Measurements from ENCODE around the gene WDR70. TPM values are rescaled to one million over a fixed set of nuclear protein-coding genes. Genes with fewer than 3 reads are reported as not detected.

WDR70 gene
- total RNA-seq, 1 experiment from 2014 or later: 31.3 TPM

- Mint-ChIP-seq H3K4me1 (ENCODE audit: insufficient read depth, unreplicated experiment) (peaks cover 6% of the 10 kb centered on the region), H3K27ac (ENCODE audit: low read depth, unreplicated experiment) (no peak overlapping the region), H3K27me3 (ENCODE audit: insufficient read depth, unreplicated experiment) (no peaks in the 10 kb centered on the region), H3K9me3 (ENCODE audit: unreplicated experiment) (no peaks in the 10 kb centered on the region), H3K36me3 (ENCODE audit: insufficient read depth, unreplicated experiment) (no peaks in the 10 kb centered on the region), H3K4me3 (ENCODE audit: unreplicated experiment) (no peak overlapping the region)
- intact Hi-C loops (cut with micrococcal nuclease): no loop called here
- no TSS peak for BruUV-seq (replicated peaks)
- DNase-seq (ENCODE audit: unreplicated experiment): no peak
- CTCF ChIA-PET: interaction anchor here (0.7 to 1.3 kb wide), 3 partner anchors 12 to 21 kb away, joined by 3 to 4 read pairs (median 3); no protein-coding TSS in a partner anchor
- TF ChIP-seq CTCF (IDR thresholded peaks at IDR 0.05; ENCODE audit: unreplicated experiment): no peak
- POLR2A ChIA-PET: interaction anchor here (1.0 kb wide), 1 partner anchor 163 kb away, joined by 3 read pairs; no protein-coding TSS in a partner anchor
Observed at GRCh38 chr5:37554405-37554739, 175.3 kb downstream of the WDR70 start.

- CTCF ChIA-PET: interaction anchor here (0.7 to 1.3 kb wide), 3 partner anchors 12 to 21 kb away, joined by 3 to 4 read pairs (median 3); no protein-coding TSS in a partner anchor
- no peaks in the 10 kb centered on the region for H3K27me3 Mint-ChIP-seq (ENCODE audit: insufficient read depth, unreplicated experiment)
- intact Hi-C loops (cut with micrococcal nuclease): loop anchor here (1.0 kb wide), 1 partner anchor 142 kb away; no protein-coding TSS in a partner anchor
- peak; percentile 55 for DNase-seq (ENCODE audit: unreplicated experiment)
- peak; percentile 40 for TF ChIP-seq CTCF (IDR thresholded peaks at IDR 0.05; ENCODE audit: unreplicated experiment)
- no peaks in the 10 kb centered on the region for H3K9me3 Mint-ChIP-seq (ENCODE audit: unreplicated experiment)
- H3K27ac Mint-ChIP-seq (ENCODE audit: low read depth, unreplicated experiment): no peak overlapping the region
- POLR2A ChIA-PET: interaction anchor here (1.0 kb wide), 1 partner anchor 163 kb away, joined by 3 read pairs; no protein-coding TSS in a partner anchor
- no peak overlapping the region for H3K4me3 Mint-ChIP-seq (ENCODE audit: unreplicated experiment)
- no peaks in the 10 kb centered on the region for H3K36me3 Mint-ChIP-seq (ENCODE audit: insufficient read depth, unreplicated experiment)
- H3K4me1 Mint-ChIP-seq (ENCODE audit: insufficient read depth, unreplicated experiment): peaks cover 6% of the 10 kb centered on the region
- no TSS peak for BruUV-seq (replicated peaks)
Observed at GRCh38 chr5:37554938-37555337, 175.8 kb downstream of the WDR70 start.

- CTCF ChIA-PET: interaction anchor here (0.6 to 0.9 kb wide), 4 partner anchors 70 to 751 kb away, joined by 4 read pairs; no protein-coding TSS in a partner anchor
- H3K4me3 Mint-ChIP-seq (ENCODE audit: unreplicated experiment): no peak overlapping the region
- H3K4me1 Mint-ChIP-seq (ENCODE audit: insufficient read depth, unreplicated experiment): peaks cover 6% of the 10 kb centered on the region
- no peaks in the 10 kb centered on the region for H3K9me3 Mint-ChIP-seq (ENCODE audit: unreplicated experiment)
- H3K36me3 Mint-ChIP-seq (ENCODE audit: insufficient read depth, unreplicated experiment): no peaks in the 10 kb centered on the region
- intact Hi-C loops (cut with micrococcal nuclease): no loop called here
- no peak for TF ChIP-seq CTCF (IDR thresholded peaks at IDR 0.05; ENCODE audit: unreplicated experiment)
- no peak overlapping the region for H3K27ac Mint-ChIP-seq (ENCODE audit: low read depth, unreplicated experiment)
- DNase-seq (ENCODE audit: unreplicated experiment): no peak
- no TSS peak for BruUV-seq (replicated peaks)
- no peaks in the 10 kb centered on the region for H3K27me3 Mint-ChIP-seq (ENCODE audit: insufficient read depth, unreplicated experiment)
- POLR2A ChIA-PET: no interaction called here
Observed at GRCh38 chr5:37557734-37558293, 178.7 kb downstream of the WDR70 start.

- Mint-ChIP-seq H3K9me3 (ENCODE audit: unreplicated experiment) (no peaks in the 10 kb centered on the region), H3K4me1 (ENCODE audit: insufficient read depth, unreplicated experiment) (no peaks in the 10 kb centered on the region), H3K4me3 (ENCODE audit: unreplicated experiment) (no peak overlapping the region), H3K36me3 (ENCODE audit: insufficient read depth, unreplicated experiment) (peaks cover 9% of the 10 kb centered on the region), H3K27me3 (ENCODE audit: insufficient read depth, unreplicated experiment) (no peaks in the 10 kb centered on the region), H3K27ac (ENCODE audit: low read depth, unreplicated experiment) (no peak overlapping the region)
- ChIA-PET POLR2A (interaction anchor here (1.0 kb wide), 1 partner anchor 13 kb away, joined by 3 read pairs; no protein-coding TSS in a partner anchor), CTCF (interaction anchor here (0.7 to 1.3 kb wide), 2 partner anchors 628 to 643 kb away, joined by 3 to 5 read pairs; no protein-coding TSS in a partner anchor)
- TF ChIP-seq CTCF (IDR thresholded peaks at IDR 0.05; ENCODE audit: unreplicated experiment): no peak
- BruUV-seq (replicated peaks): no TSS peak
- intact Hi-C loops (cut with micrococcal nuclease): no loop called here
- no peak for DNase-seq (ENCODE audit: unreplicated experiment)
Observed at GRCh38 chr5:37565062-37565670, 186.0 kb downstream of the WDR70 start.
